ENCODE results near the gene LRRC4B. TPM values are rescaled to one million over a fixed set of nuclear protein-coding genes. Genes with fewer than 3 reads are reported as not detected.
"Not testable (repeated sequence)": the region's sequence is repeated elsewhere in the genome, so short reads cannot be mapped to it uniquely, and the experiment has no call there.

The LRRC4B gene
- polyA plus RNA-seq, 1 donor (not counting 4 experiments of a cell fraction or from before 2014, with no cell fraction given), result not detected

DNA sequence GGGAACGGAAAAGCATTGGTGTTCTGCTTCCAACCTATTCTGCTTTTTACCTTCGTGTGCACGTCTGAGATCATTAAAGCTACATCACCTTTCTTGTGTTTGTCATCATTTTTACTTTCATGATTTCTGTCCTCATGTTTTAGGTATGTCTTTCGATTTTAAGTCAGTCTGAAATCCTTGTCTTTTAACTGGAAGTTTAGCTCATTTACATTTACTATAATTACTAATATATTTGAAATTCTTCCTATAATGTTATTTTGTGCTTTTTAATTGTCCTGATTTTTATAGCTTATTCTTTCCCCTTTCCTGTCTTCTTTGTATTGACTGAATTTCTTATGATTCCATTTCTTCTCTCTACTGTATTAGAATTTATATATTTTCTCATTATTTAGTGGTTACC lies 35.3 kb downstream of the LRRC4B start:
- Histone ChIP-seq H4K20me1 (ENCODE audit: control insufficient read depth, extremely low read depth, insufficient read depth, low read length) (no peaks in the 10 kb centered on the region), H3K9me1 (ENCODE audit: control insufficient read depth, extremely low read depth, insufficient read depth, low read length) (no peaks in the 10 kb centered on the region), H3K36me3 (ENCODE audit: control insufficient read depth in 2 of 2, extremely low read depth in 1 of 2, insufficient read depth in 2 of 2, low read length in 2 of 2) (no peaks in the 10 kb centered on the region), H3K4me2 (ENCODE audit: control insufficient read depth, extremely low read depth, insufficient read depth, low read depth, low read length) (no peak overlapping the region), H2AFZ (ENCODE audit: control insufficient read depth, low read length) (no peak overlapping the region), H3K9ac (ENCODE audit: control insufficient read depth, extremely low read depth, insufficient read depth, low read length) (no peak overlapping the region), H3K4me3 (ENCODE audit: control insufficient read depth in 2 of 3, extremely low read depth in 1 of 3, insufficient read depth in 2 of 3, low read depth in 1 of 3, low read length in 3 of 3) (no peak overlapping the region), H3K9me3 (ENCODE audit: control insufficient read depth, low read depth, low read length) (no peaks in the 10 kb centered on the region), H3K27ac (ENCODE audit: control insufficient read depth, insufficient read depth, low read length) (no peak overlapping the region), H3K27me3 (ENCODE audit: control insufficient read depth, extremely low read depth, insufficient read depth, low read length) (peaks cover 5% of the 10 kb centered on the region), H3K4me1 (ENCODE audit: control insufficient read depth, extremely low read depth, insufficient read depth, low read length) (no peaks in the 10 kb centered on the region), H3K79me2 (ENCODE audit: control insufficient read depth, insufficient read depth, low read length) (no peaks in the 10 kb centered on the region)
- dilution Hi-C loops (cut with MboI; ENCODE audit: extremely low pct_ligation_motif_present, low sequenced_read_pairs), result no loop called here
- TF ChIP-seq EZH2 (IDR thresholded peaks at IDR 0.05; ENCODE audit: low read length), result no peak
- TF ChIP-seq, protein P1, sequence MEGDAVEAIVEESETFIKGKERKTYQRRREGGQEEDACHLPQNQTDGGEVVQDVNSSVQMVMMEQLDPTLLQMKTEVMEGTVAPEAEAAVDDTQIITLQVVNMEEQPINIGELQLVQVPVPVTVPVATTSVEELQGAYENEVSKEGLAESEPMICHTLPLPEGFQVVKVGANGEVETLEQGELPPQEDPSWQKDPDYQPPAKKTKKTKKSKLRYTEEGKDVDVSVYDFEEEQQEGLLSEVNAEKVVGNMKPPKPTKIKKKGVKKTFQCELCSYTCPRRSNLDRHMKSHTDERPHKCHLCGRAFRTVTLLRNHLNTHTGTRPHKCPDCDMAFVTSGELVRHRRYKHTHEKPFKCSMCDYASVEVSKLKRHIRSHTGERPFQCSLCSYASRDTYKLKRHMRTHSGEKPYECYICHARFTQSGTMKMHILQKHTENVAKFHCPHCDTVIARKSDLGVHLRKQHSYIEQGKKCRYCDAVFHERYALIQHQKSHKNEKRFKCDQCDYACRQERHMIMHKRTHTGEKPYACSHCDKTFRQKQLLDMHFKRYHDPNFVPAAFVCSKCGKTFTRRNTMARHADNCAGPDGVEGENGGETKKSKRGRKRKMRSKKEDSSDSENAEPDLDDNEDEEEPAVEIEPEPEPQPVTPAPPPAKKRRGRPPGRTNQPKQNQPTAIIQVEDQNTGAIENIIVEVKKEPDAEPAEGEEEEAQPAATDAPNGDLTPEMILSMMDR (optimal IDR thresholded peaks at IDR 0.05 in 1 of 3, IDR thresholded peaks at IDR 0.05 in 1 of 3, conservative IDR thresholded peaks at IDR 0.05 in 1 of 3; ENCODE audit: extremely low read depth in 1 of 3, insufficient read depth in 2 of 3, low read length in 3 of 3), result no peak
- DNase-seq (ENCODE audit: low read depth, low spot score) (no peak), FAIRE-seq (no peak)

DNA sequence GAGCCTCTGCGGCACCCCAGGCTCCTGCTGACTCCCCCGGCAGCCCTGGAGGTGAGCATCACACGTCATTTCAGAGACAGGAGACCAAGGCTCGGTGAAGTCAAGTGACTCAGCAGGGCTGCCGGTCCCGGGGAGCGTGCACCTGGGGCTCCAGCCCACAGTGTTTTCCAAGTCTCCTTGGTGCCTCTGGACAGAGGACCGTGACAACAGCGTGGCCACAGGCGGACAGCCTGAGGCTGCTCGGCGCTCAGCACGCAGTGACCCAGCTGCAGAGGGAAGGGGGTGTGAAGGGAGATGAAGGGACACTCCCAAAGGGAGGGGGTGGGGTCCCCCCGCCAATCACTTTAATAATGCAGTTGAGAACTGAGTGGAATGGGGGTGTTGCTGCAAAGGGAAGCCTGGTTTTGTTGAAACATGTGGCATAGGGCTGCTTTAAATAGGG lies 37.0 kb downstream of the LRRC4B start:
- dilution Hi-C loops (cut with MboI; ENCODE audit: extremely low pct_ligation_motif_present, low sequenced_read_pairs), result no loop called here
- Histone ChIP-seq H3K36me3 (ENCODE audit: control insufficient read depth in 2 of 2, extremely low read depth in 1 of 2, insufficient read depth in 2 of 2, low read length in 2 of 2) (no peaks in the 10 kb centered on the region), H3K27ac (ENCODE audit: control insufficient read depth, insufficient read depth, low read length) (no peak overlapping the region), H3K4me1 (ENCODE audit: control insufficient read depth, extremely low read depth, insufficient read depth, low read length) (no peaks in the 10 kb centered on the region), H3K79me2 (ENCODE audit: control insufficient read depth, insufficient read depth, low read length) (no peaks in the 10 kb centered on the region), H3K4me3 (ENCODE audit: control insufficient read depth in 2 of 3, extremely low read depth in 1 of 3, insufficient read depth in 2 of 3, low read depth in 1 of 3, low read length in 3 of 3) (no peak overlapping the region), H3K9ac (ENCODE audit: control insufficient read depth, extremely low read depth, insufficient read depth, low read length) (no peak overlapping the region), H3K4me2 (ENCODE audit: control insufficient read depth, extremely low read depth, insufficient read depth, low read depth, low read length) (no peak overlapping the region), H3K9me1 (ENCODE audit: control insufficient read depth, extremely low read depth, insufficient read depth, low read length) (no peaks in the 10 kb centered on the region), H4K20me1 (ENCODE audit: control insufficient read depth, extremely low read depth, insufficient read depth, low read length) (no peaks in the 10 kb centered on the region), H3K27me3 (ENCODE audit: control insufficient read depth, extremely low read depth, insufficient read depth, low read length) (peaks cover 5% of the 10 kb centered on the region), H2AFZ (ENCODE audit: control insufficient read depth, low read length) (no peak overlapping the region), H3K9me3 (ENCODE audit: control insufficient read depth, low read depth, low read length) (no peaks in the 10 kb centered on the region)
- DNase-seq (ENCODE audit: low read depth, low spot score) (no peak), FAIRE-seq (no peak)
- no peak for TF ChIP-seq EZH2 (IDR thresholded peaks at IDR 0.05; ENCODE audit: low read length)
- TF ChIP-seq, protein P1 (optimal IDR thresholded peaks at IDR 0.05 in 1 of 3, IDR thresholded peaks at IDR 0.05 in 1 of 3, conservative IDR thresholded peaks at IDR 0.05 in 1 of 3; ENCODE audit: extremely low read depth in 1 of 3, insufficient read depth in 2 of 3, low read length in 3 of 3), result no peak

DNA sequence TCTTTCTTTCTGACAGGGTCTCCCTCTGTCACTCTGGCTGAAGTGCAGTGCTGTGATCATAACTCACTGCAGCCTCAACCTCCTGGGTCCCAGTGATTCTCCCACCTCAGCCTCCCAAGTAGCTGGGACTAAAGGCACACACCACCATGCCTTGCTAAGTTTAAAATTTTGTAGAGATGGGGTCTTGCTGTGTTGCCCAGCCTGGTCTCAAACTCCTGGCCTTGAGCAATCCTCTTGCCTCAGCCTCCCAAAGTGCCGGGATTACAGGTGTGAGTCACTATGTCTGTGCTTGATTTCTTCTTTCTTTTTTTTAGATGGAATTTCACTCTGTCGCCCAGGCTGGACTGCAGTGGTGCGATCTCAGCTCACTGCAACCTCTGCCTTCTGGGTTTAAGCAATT lies 40.2 kb downstream of the LRRC4B start:
- DNase-seq (ENCODE audit: low read depth, low spot score); H3K79me2 ChIP-seq (ENCODE audit: control insufficient read depth, insufficient read depth, low read length); H3K4me1 ChIP-seq (ENCODE audit: control insufficient read depth, extremely low read depth, insufficient read depth, low read length); H3K9me3 ChIP-seq (ENCODE audit: control insufficient read depth, low read depth, low read length); FAIRE-seq; H4K20me1 ChIP-seq (ENCODE audit: control insufficient read depth, extremely low read depth, insufficient read depth, low read length); H3K36me3 ChIP-seq (ENCODE audit: control insufficient read depth in 2 of 2, extremely low read depth in 1 of 2, insufficient read depth in 2 of 2, low read length in 2 of 2); H3K27me3 ChIP-seq (ENCODE audit: control insufficient read depth, extremely low read depth, insufficient read depth, low read length); H3K4me3 ChIP-seq (ENCODE audit: control insufficient read depth in 2 of 3, extremely low read depth in 1 of 3, insufficient read depth in 2 of 3, low read depth in 1 of 3, low read length in 3 of 3); H3K9me1 ChIP-seq (ENCODE audit: control insufficient read depth, extremely low read depth, insufficient read depth, low read length); H3K9ac ChIP-seq (ENCODE audit: control insufficient read depth, extremely low read depth, insufficient read depth, low read length); H3K27ac ChIP-seq (ENCODE audit: control insufficient read depth, insufficient read depth, low read length); H3K4me2 ChIP-seq (ENCODE audit: control insufficient read depth, extremely low read depth, insufficient read depth, low read depth, low read length); H2AFZ ChIP-seq (ENCODE audit: control insufficient read depth, low read length); dilution Hi-C loops (cut with MboI; ENCODE audit: extremely low pct_ligation_motif_present, low sequenced_read_pairs): not testable (repeated sequence)
